ENCODE results near the gene CD99.

CD99 gene

GRCh38 chrX:2714551-2714950 lies 23.5 kb downstream of the CD99 start:
- Histone ChIP-seq H3K4me3 (ENCODE audit: low read depth, low read length) (no peak overlapping the region), H3K36me3 (ENCODE audit: control insufficient read depth in 2 of 2, insufficient read depth in 1 of 2, low read length in 2 of 2) (peaks cover 34 to 67% of the 10 kb centered on the region in 2 experiments), H3K9me3 (ENCODE audit: control insufficient read depth, insufficient read depth, low read depth, low read length) (no peaks in the 10 kb centered on the region), H3K27ac (ENCODE audit: extremely low read depth, low read depth, low read length) (no peak overlapping the region), H3K4me1 (ENCODE audit: control insufficient read depth, insufficient read depth, low read length) (no peaks in the 10 kb centered on the region)
- CTCF ChIA-PET = no interaction called here
- TF ChIP-seq ZNF266 (tag by site-specific recombination; IDR thresholded peaks at IDR 0.05; ENCODE audit: low read depth) (no peak), TRIM28 (IDR thresholded peaks at IDR 0.05; ENCODE audit: borderline replicate concordance, low read length) (no peak), ZNF664 (tag by site-specific recombination; IDR thresholded peaks at IDR 0.05) (no peak), ZNF837 (tag by site-specific recombination; IDR thresholded peaks at IDR 0.05) (no peak), ZNF791 (tag by site-specific recombination; IDR thresholded peaks at IDR 0.05) (no peak), EGR2 (tag by site-specific recombination; IDR thresholded peaks at IDR 0.05; ENCODE audit: low read depth) (no peak), ZNF341 (tag by site-specific recombination; IDR thresholded peaks at IDR 0.05; ENCODE audit: low read depth) (no peak), ZSCAN23 (tag by site-specific recombination; IDR thresholded peaks at IDR 0.05) (no peak), ZNF2 (tag by site-specific recombination; IDR thresholded peaks at IDR 0.05) (no peak), ZNF48 (tag by site-specific recombination; IDR thresholded peaks at IDR 0.05) (no peak), ZNF76 (tag by site-specific recombination; IDR thresholded peaks at IDR 0.05; ENCODE audit: borderline replicate concordance, low read depth) (no peak), ZNF138 (tag by site-specific recombination; IDR thresholded peaks at IDR 0.05; ENCODE audit: borderline replicate concordance) (no peak), GLIS1 (tag by site-specific recombination; IDR thresholded peaks at IDR 0.05) (no peak), ZNF580 (tag by site-specific recombination; IDR thresholded peaks at IDR 0.05) (no peak)
- POLR2A ChIA-PET = no interaction called here

GRCh38 chrX:2715066-2715600 lies 24.0 kb downstream of the CD99 start:
- no peak for TF ChIP-seq ZSCAN5A (tag by site-specific recombination; IDR thresholded peaks at IDR 0.05)
- no peak for TF ChIP-seq BCL11A (tag by site-specific recombination; IDR thresholded peaks at IDR 0.05; ENCODE audit: low read depth)
- no peak for TF ChIP-seq HOXD13 (CRISPR knock-in tag; IDR thresholded peaks at IDR 0.05; ENCODE audit: borderline replicate concordance)
- TF ChIP-seq ZBTB20 (tag by site-specific recombination; IDR thresholded peaks at IDR 0.05) = no peak
- no peak for TF ChIP-seq ZNF221 (tag by site-specific recombination; IDR thresholded peaks at IDR 0.05; ENCODE audit: borderline replicate concordance)
- no peak for TF ChIP-seq ZNF341 (tag by site-specific recombination; IDR thresholded peaks at IDR 0.05; ENCODE audit: low read depth)
- TF ChIP-seq ZNF174 (tag by site-specific recombination; IDR thresholded peaks at IDR 0.05) = no peak
- Histone ChIP-seq H3K36me3 (ENCODE audit: control insufficient read depth in 2 of 2, insufficient read depth in 1 of 2, low read length in 2 of 2) (peaks cover 39 to 73% of the 10 kb centered on the region in 2 experiments), H3K9me3 (ENCODE audit: control insufficient read depth, insufficient read depth, low read depth, low read length) (no peaks in the 10 kb centered on the region), H3K4me3 (ENCODE audit: low read depth, low read length) (no peak overlapping the region), H3K27ac (ENCODE audit: extremely low read depth, low read depth, low read length) (no peak overlapping the region), H3K4me1 (ENCODE audit: control insufficient read depth, insufficient read depth, low read length) (no peaks in the 10 kb centered on the region)
- ChIA-PET CTCF (no interaction called here), POLR2A (no interaction called here)

GRCh38 chrX:2717312-2717711 lies 26.2 kb downstream of the CD99 start:
- POLR2A ChIA-PET = no interaction called here

More at GRCh38 chrX:2717312-2717711, 26.2 kb downstream of the CD99 start:
- TF ChIP-seq ZIC2 (tag by site-specific recombination; IDR thresholded peaks at IDR 0.05) = no peak
- no peak for TF ChIP-seq ZNF16 (tag by site-specific recombination; IDR thresholded peaks at IDR 0.05; ENCODE audit: low read depth)
- no peak for TF ChIP-seq KLF17 (tag by site-specific recombination; IDR thresholded peaks at IDR 0.05)
- TF ChIP-seq ZNF184 (tag by site-specific recombination; IDR thresholded peaks at IDR 0.05) = no peak
- TF ChIP-seq ZNF624 (tag by site-specific recombination; IDR thresholded peaks at IDR 0.05) = no peak
- no peak for TF ChIP-seq AEBP2 (tag by site-specific recombination; IDR thresholded peaks at IDR 0.05; ENCODE audit: borderline replicate concordance)
- no peak for TF ChIP-seq ZNF544 (tag by site-specific recombination; IDR thresholded peaks at IDR 0.05)
- TF ChIP-seq ZNF221 (tag by site-specific recombination; IDR thresholded peaks at IDR 0.05; ENCODE audit: borderline replicate concordance) = no peak
- no peak for TF ChIP-seq ZNF785 (tag by site-specific recombination; IDR thresholded peaks at IDR 0.05)
- TF ChIP-seq ZNF394 (tag by site-specific recombination; IDR thresholded peaks at IDR 0.05; ENCODE audit: borderline replicate concordance) = no peak
- no peaks in the 10 kb centered on the region for H3K9me3 ChIP-seq (ENCODE audit: control insufficient read depth, insufficient read depth, low read depth, low read length)
- CTCF ChIA-PET = no interaction called here
- peaks cover 54 to 86% of the 10 kb centered on the region in 2 experiments for H3K36me3 ChIP-seq (ENCODE audit: control insufficient read depth in 2 of 2, insufficient read depth in 1 of 2, low read length in 2 of 2)
- no peak overlapping the region for H3K27ac ChIP-seq (ENCODE audit: extremely low read depth, low read depth, low read length)
- no peak overlapping the region for H3K4me3 ChIP-seq (ENCODE audit: low read depth, low read length)
- H3K4me1 ChIP-seq (ENCODE audit: control insufficient read depth, insufficient read depth, low read length) = no peaks in the 10 kb centered on the region
